GM19239 (cell line): Measurements from ENCODE around the gene CYP11A1.

Source experiments
- DNase-seq: peaks from one replicate; pipeline ENCODE4 v3.0.0; 2011; ENCODE audit warnings: low spot score; ENCODE audit not compliant: insufficient read length
- FAIRE-seq: peaks from 2 replicates; lab custom pipeline; 2011; peaks lifted over from hg19 to GRCh38; lab: Jason Lieb, UNC

Gene CYP11A1

GRCh38 chr15:74333093-74333492, 34.4 kb downstream of the CYP11A1 start:
- FAIRE-seq (no peak), DNase-seq (no peak)

GRCh38 chr15:74332611-74333010, 34.8 kb downstream of the CYP11A1 start:
- FAIRE-seq, result no peak

GRCh38 chr15:74332011-74332410, 35.4 kb downstream of the CYP11A1 start:
- FAIRE-seq, result no peak

More at GRCh38 chr15:74332611-74333010, 34.8 kb downstream of the CYP11A1 start:
- no peak for DNase-seq

GRCh38 chr15:74330861-74331408, 36.5 kb downstream of the CYP11A1 start:
- DNase-seq, result no peak
- no peak for FAIRE-seq

More at GRCh38 chr15:74332011-74332410, 35.4 kb downstream of the CYP11A1 start:
- no peak for DNase-seq

- FAIRE-seq (no peak), DNase-seq (no peak)
Measured at GRCh38 chr15:74328331-74329056, 39.0 kb downstream of the CYP11A1 start.

- no peak for FAIRE-seq
- no peak for DNase-seq
Measured at GRCh38 chr15:74327756-74328155, 39.7 kb downstream of the CYP11A1 start.

- DNase-seq (no peak), FAIRE-seq (no peak)
Measured at GRCh38 chr15:74326746-74327145, 40.7 kb downstream of the CYP11A1 start.

GRCh38 chr15:74324714-74325113, 42.7 kb downstream of the CYP11A1 start:
- FAIRE-seq, result no peak

GRCh38 chr15:74322558-74323180, 44.8 kb downstream of the CYP11A1 start:
- DNase-seq (peak; percentile 79), FAIRE-seq (peak; percentile 93)

More at GRCh38 chr15:74324714-74325113, 42.7 kb downstream of the CYP11A1 start:
- DNase-seq, result no peak

- FAIRE-seq, result peak; percentile 33
- DNase-seq, result no peak
Measured at GRCh38 chr15:74320352-74321247, 46.8 kb downstream of the CYP11A1 start.

GRCh38 chr15:74319596-74320351, 47.7 kb downstream of the CYP11A1 start:
- no peak for FAIRE-seq
- no peak for DNase-seq

GRCh38 chr15:74319138-74319460, 48.3 kb downstream of the CYP11A1 start:
- no peak for FAIRE-seq
- DNase-seq, result no peak

GRCh38 chr15:74318376-74319137, 48.9 kb downstream of the CYP11A1 start:
- no peak for FAIRE-seq
- DNase-seq, result no peak

- no peak for FAIRE-seq
- no peak for DNase-seq
Measured at GRCh38 chr15:74317820-74318375, 49.5 kb downstream of the CYP11A1 start.

- FAIRE-seq (no peak), DNase-seq (no peak)
Measured at GRCh38 chr15:74316141-74316540, 51.3 kb downstream of the CYP11A1 start.

GRCh38 chr15:74315626-74316025, 51.8 kb downstream of the CYP11A1 start:
- peak; percentile 84 for FAIRE-seq
- DNase-seq, result peak; percentile 60

GRCh38 chr15:74314795-74315438, 52.5 kb downstream of the CYP11A1 start:
- DNase-seq, result no peak
- no peak for FAIRE-seq

- DNase-seq (no peak), FAIRE-seq (no peak)
Measured at GRCh38 chr15:74313889-74314288, 53.6 kb downstream of the CYP11A1 start.
